ENCODE measurements around the gene KCMF1. TPM values are rescaled to one million over a fixed set of nuclear protein-coding genes. Genes with fewer than 3 reads are reported as not detected.

The KCMF1 gene
- total and polyA plus RNA-seq, 10 of the 15 experiments (the other 5 are each of a cell fraction or from before 2014, with no cell fraction given), result 8.4 to 124 (median 43.0) TPM

GRCh38 chr2:84965827-84966226, 5.1 kb upstream of the KCMF1 start (continued):
- no peak for TF ChIP-seq CTCF (IDR thresholded peaks at IDR 0.05 in 2 of 3, conservative IDR thresholded peaks at IDR 0.05 in 1 of 3; ENCODE audit: control insufficient read depth in 2 of 3, extremely low read depth in 1 of 3, insufficient read depth in 1 of 3, low read depth in 3 of 3, low read length in 3 of 3)

- Histone ChIP-seq H3K4me3 (no peak overlapping the region), H3K4me1 (ENCODE audit: control insufficient read depth, insufficient read depth, low read length) (peaks cover 17% of the 10 kb centered on the region), H4K20me1 (ENCODE audit: control insufficient read depth, insufficient read depth) (no peaks in the 10 kb centered on the region), H3K36me3 (ENCODE audit: control insufficient read depth in 2 of 2, insufficient read depth in 2 of 2, low read length in 1 of 2) (peaks cover 4 to 13% of the 10 kb centered on the region in 2 experiments), H3K79me2 (ENCODE audit: control insufficient read depth, insufficient read depth, low read length) (peaks cover 58% of the 10 kb centered on the region), H3K4me2 (ENCODE audit: control insufficient read depth, insufficient read depth) (0 out of 2 replicates have a peak overlapping the region, but pooled peaks have one; percentile 1), H3K9ac (ENCODE audit: control insufficient read depth, insufficient read depth, low read length) (no peak overlapping the region), H3K27ac (ENCODE audit: control insufficient read depth, insufficient read depth) (no peak overlapping the region), H2AFZ (ENCODE audit: control insufficient read depth, low read depth, low read length) (no peak overlapping the region), H3K9me3 (replicated peaks; ENCODE audit: control insufficient read depth, insufficient read depth, low read length) (no peaks in the 10 kb centered on the region), H3K27me3 (replicated peaks in 1 of 2; ENCODE audit: control insufficient read depth in 2 of 2, insufficient read depth in 2 of 2, low read length in 1 of 2) (no peaks in the 10 kb centered on the region)
- RAD21 ChIA-PET (ENCODE audit: unreplicated experiment), result interaction anchor here (9.3 to 13.7 kb wide), 2 partner anchors 24 to 41 kb away, joined by 65 to 300 read pairs; no protein-coding TSS in a partner anchor
- in situ Hi-C loops (cut with MboI) (no loop called here), intact Hi-C loops (cut with micrococcal nuclease; ENCODE audit: unreplicated experiment) (no loop called here)
- CTCF ChIA-PET, result interaction anchor here (0.7 to 4.2 kb wide), 3 partner anchors 22 to 226 kb away, joined by 4 to 61 read pairs (median 32); no protein-coding TSS in a partner anchor
- DNase-seq (ENCODE audit: low read depth, low spot score) (no peak), FAIRE-seq (no peak), ATAC-seq (no peak)
- SMC1A ChIA-PET (ENCODE audit: uncharacterized antibody, unreplicated experiment), result interaction anchor here (1.7 to 21.0 kb wide), 2 partner anchors 10 to 28 kb away, joined by 9 to 378 read pairs; no protein-coding TSS in a partner anchor
- BruUV-seq (replicated peaks), result no TSS peak
- 90% methylated on average over 7 of the region's 7 CpGs for WGBS (ENCODE audit: insufficient coverage, insufficient replicate concordance, low lambda C conversion rate, missing lambda C conversion rate)
- POLR2A ChIA-PET, result interaction anchor here (0.9 to 16.1 kb wide), 3 partner anchors 9 to 23 kb away, joined by 3 to 265 read pairs (median 3); no protein-coding TSS in a partner anchor
- no peak for TF ChIP-seq EP300 (IDR thresholded peaks at IDR 0.05; ENCODE audit: borderline replicate concordance in 1 of 2, control insufficient read depth in 1 of 2, low read depth in 2 of 2, low read length in 2 of 2)
- no peak for TF ChIP-seq KAT2A (conservative IDR thresholded peaks at IDR 0.05; ENCODE audit: control insufficient read depth, low read depth, low read length)
- TF ChIP-seq REST (IDR thresholded peaks at IDR 0.05; ENCODE audit: low read depth, low read length), result no peak
- no peak for TF ChIP-seq SREBF2 (IDR thresholded peaks at IDR 0.05; ENCODE audit: low read length)
- no peak for TF ChIP-seq BCLAF1 (IDR thresholded peaks at IDR 0.05)
- no peak for TF ChIP-seq BCL3 (IDR thresholded peaks at IDR 0.05; ENCODE audit: borderline replicate concordance, insufficient read depth, low read depth, low read length, poor library complexity, severe bottlenecking)
- no peak for TF ChIP-seq ZNF622 (IDR thresholded peaks at IDR 0.05)
- TF ChIP-seq GABPA (IDR thresholded peaks at IDR 0.05; ENCODE audit: low read depth), result no peak
These were observed 4.2 kb upstream of the KCMF1 start for GRCh38 chr2:84966731-84967130.
